ENCODE results near the gene CASTOR1.

DNA sequence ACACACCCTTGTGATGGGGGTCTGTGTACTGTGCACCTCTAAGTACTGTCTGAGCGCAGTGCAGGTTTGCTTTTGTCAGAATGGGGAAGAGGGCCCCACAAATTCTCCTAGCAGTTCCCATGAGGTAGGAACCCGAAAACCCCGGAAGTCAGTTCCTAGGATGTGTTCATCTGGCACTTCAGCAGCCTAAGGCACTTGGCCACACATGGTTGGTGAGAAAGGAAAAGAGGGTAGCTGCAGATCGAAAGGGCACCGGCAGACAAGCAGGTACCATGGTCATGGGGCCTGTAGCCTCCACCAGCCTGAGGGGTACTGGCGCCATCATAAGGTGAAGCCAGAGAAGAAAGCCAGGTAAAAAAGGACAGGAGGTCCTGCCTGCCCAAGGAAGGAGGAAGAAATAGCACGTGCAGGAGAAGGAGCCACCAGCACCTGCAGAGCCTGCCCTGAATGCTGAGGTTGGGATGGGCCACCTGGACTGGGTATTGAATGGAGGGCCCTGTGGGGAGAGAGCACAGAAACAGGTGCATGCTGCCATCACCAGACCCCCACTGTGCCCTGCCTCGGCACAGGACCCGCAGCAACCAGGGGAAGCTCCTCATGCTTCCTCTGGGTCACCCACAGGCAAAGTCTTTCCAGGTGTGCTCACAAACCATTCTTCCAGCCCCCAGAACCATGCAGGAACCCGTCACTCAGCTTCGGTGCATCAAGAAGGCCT lies 8.1 kb upstream of the CASTOR1 start:
- TF ChIP-seq, protein P1, sequence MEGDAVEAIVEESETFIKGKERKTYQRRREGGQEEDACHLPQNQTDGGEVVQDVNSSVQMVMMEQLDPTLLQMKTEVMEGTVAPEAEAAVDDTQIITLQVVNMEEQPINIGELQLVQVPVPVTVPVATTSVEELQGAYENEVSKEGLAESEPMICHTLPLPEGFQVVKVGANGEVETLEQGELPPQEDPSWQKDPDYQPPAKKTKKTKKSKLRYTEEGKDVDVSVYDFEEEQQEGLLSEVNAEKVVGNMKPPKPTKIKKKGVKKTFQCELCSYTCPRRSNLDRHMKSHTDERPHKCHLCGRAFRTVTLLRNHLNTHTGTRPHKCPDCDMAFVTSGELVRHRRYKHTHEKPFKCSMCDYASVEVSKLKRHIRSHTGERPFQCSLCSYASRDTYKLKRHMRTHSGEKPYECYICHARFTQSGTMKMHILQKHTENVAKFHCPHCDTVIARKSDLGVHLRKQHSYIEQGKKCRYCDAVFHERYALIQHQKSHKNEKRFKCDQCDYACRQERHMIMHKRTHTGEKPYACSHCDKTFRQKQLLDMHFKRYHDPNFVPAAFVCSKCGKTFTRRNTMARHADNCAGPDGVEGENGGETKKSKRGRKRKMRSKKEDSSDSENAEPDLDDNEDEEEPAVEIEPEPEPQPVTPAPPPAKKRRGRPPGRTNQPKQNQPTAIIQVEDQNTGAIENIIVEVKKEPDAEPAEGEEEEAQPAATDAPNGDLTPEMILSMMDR (conservative IDR thresholded peaks at IDR 0.05 in 1 of 2, IDR thresholded peaks at IDR 0.05 in 1 of 2; ENCODE audit: extremely low read depth in 1 of 2, insufficient read depth in 1 of 2, low read depth in 1 of 2, low read length in 2 of 2) = no peak
- no peak for TF ChIP-seq EZH2 (IDR thresholded peaks at IDR 0.05; ENCODE audit: borderline replicate concordance, low read length)
